GM12872 (cell line): ENCODE results near the gene TSPYL4.

Experiments used
- CTCF ChIP-seq: IDR thresholded peaks from 3 replicates; pipeline ENCODE4 v1.5.1; 2011; ENCODE audit warnings: low read depth, mild to moderate bottlenecking, low read length, moderate library complexity; ENCODE audit not compliant: insufficient read depth

Gene TSPYL4

GRCh38 chr6:116290799-116291198, 36.9 kb upstream of the TSPYL4 start:
- TF ChIP-seq CTCF, result no peak

- TF ChIP-seq CTCF, result no peak
These were observed 36.0 kb upstream of the TSPYL4 start for GRCh38 chr6:116289876-116290275.

DNA sequence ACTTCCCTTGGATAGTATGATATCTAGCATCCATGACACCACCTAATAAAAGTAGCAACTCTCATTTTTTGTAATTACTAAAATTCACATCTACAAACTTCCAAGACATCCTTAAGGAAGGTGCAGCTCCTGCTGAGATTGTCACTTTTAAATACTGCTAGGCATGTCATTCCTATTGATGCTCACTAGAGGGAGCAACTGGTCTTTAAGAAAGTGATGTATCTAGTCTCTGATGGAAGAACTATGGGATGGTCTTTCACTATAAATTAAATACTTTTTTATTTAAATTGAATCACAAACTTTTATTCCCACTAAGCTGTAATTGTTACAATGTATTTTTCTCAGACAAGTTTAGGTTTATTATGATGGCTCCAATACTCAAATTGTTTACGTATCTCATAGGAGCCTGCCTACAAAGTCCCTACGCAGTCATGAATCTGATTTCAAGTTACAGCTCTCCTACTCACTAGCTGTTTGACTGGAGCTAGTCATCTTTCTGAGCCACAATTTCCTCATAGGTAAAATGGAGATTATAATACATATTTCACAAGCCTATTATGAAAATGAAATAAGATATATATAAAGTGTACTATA, 33.9 kb upstream of the TSPYL4 start:
- peak; percentile 76 for TF ChIP-seq CTCF

GRCh38 chr6:116286773-116287358, 33.0 kb upstream of the TSPYL4 start:
- no peak for TF ChIP-seq CTCF

GRCh38 chr6:116283191-116283590, 29.3 kb upstream of the TSPYL4 start:
- no peak for TF ChIP-seq CTCF

GRCh38 chr6:116282698-116283097, 28.8 kb upstream of the TSPYL4 start:
- no peak for TF ChIP-seq CTCF

DNA sequence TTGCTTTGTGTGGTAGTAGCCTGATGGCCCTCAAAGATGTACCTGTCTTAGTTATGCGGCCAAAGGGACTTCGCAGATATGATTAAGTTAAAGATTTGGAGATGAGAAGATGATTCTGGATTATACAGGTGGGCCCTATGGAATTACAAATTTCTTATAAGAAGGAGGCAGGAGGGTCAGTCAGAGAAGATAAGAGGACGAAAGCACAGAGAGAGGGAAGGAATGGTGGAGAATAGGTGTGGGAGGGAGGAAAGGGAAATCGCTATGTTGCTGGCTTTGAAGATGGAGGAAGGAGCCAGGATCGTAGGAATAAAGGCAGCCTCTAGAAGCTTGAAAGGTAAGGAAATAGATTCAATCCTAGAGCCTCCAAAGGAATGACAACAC, 27.1 kb upstream of the TSPYL4 start:
- TF ChIP-seq CTCF, result no peak
